HCT116 (cell line): Measurements from ENCODE around the gene MBOAT1. TPM values are rescaled to one million over a fixed set of nuclear protein-coding genes. Genes with fewer than 3 reads are reported as not detected.

Source experiments
- ATAC-seq: fragments of 200-7000 bp; cut with Tn5 transposase; 2 replicates; pipeline ENCODE4 v1.9.1; 2020; ENCODE audit warnings: mild to moderate bottlenecking, moderate library complexity
- BruUV-seq: library from RNA; stranded (reverse); fragments of 400-500 nt; replicated peaks from 2 replicates; lab custom pipeline; 2021; lab: Mats Ljungman, UMichigan
- CTCF ChIA-PET: fragments of 300-600 bp; sonication (Branson Sonifier 250); formaldehyde crosslinking; loops from one replicate; lab custom pipeline; 2021; ENCODE audit warnings: antibody characterized with exemption; lab: Charles Lee
- POLR2A ChIA-PET: fragments of 300-600, 350-600 bp; sonication (Branson Sonifier 250); formaldehyde crosslinking; loops from one replicate; lab custom pipeline; 2021; ENCODE audit warnings: antibody characterized with exemption; lab: Charles Lee
- RAD21 ChIA-PET, 2 experiments: fragments of 300-600 bp; sonication (Branson Sonifier 250); formaldehyde crosslinking; loops; one replicate each; lab custom pipeline; 2023; ENCODE audit warnings: low total read pairs in 2 of 2; ENCODE audit not compliant: uncharacterized antibody in 2 of 2, unreplicated experiment in 2 of 2, low non-redundant PET in 1 of 2; lab: Charles Lee
- DNase-seq: peaks from one replicate; pipeline ENCODE4 v3.0.0-alpha.2; 2010; ENCODE audit warnings: low read depth, low spot score
- H2AFZ ChIP-seq: fragments of 200-600 bp; shearing (Covaris generic), sonication (generic); 2 replicates; pipeline ENCODE4 v1.6.1; 2017; ENCODE audit warnings: low read depth, mixed run types, mixed read lengths, antibody characterized with exemption, low read length; ENCODE audit not compliant: poor library complexity, severe bottlenecking
- H3K27ac ChIP-seq: 2 replicates; pipeline ENCODE4 v1.5.1; 2012; ENCODE audit warnings: low read depth, low read length
- H3K27me3 ChIP-seq: fragments of 200-600 bp; sonication (generic); 2 replicates; pipeline ENCODE4 v1.6.1; 2016; ENCODE audit warnings: mixed run types, low read length, mixed read lengths; ENCODE audit not compliant: insufficient read depth
- H3K36me3 ChIP-seq, 2 experiments: fragments of 200-500 bp in 1 of 2; fragments of 200-600 bp in 1 of 2; sonication (Bioruptor generic) in 1 of 2; sonication (generic) in 1 of 2; 2 replicates each; pipeline versions ENCODE4 v1.5.1 to v1.6.1; 2014 to 2016; ENCODE audit warnings: low read length in 2 of 2, inconsistent platforms in 1 of 2, mixed read lengths in 1 of 2, mixed run types in 1 of 2; ENCODE audit not compliant: insufficient read depth in 2 of 2, control insufficient read depth in 1 of 2
- H3K4me1 ChIP-seq, 2 experiments: fragments of 200-600 bp in 1 of 2; sonication (generic) in 1 of 2; 2 replicates each; pipeline versions ENCODE4 v1.5.1 to v1.6.1; 2012 to 2017; ENCODE audit warnings: low read length in 2 of 2, inconsistent platforms in 1 of 2, mild to moderate bottlenecking in 1 of 2, mixed read lengths in 1 of 2, mixed run types in 1 of 2, moderate library complexity in 1 of 2; ENCODE audit not compliant: insufficient read depth in 2 of 2, control insufficient read depth in 1 of 2
- H3K4me2 ChIP-seq: fragments of 200-600 bp; sonication (generic); 2 replicates; pipeline ENCODE4 v1.6.1; 2017; ENCODE audit warnings: mixed run types, low read length, mixed read lengths
- H3K4me3 ChIP-seq, 2 experiments: fragments of 200-600 bp in 1 of 2; sonication (generic) in 1 of 2; replicated peaks in 1 of 2; 2 replicates each; pipeline ENCODE4 v1.5.1; 2011 to 2016; ENCODE audit warnings: low read length in 2 of 2, control low read depth in 1 of 2, low read depth in 1 of 2, mild to moderate bottlenecking in 1 of 2, mixed read lengths in 1 of 2, mixed run types in 1 of 2
- H3K79me2 ChIP-seq: fragments of 200-600 bp; sonication (generic); 2 replicates; pipeline ENCODE4 v1.6.1; 2017; ENCODE audit warnings: mild to moderate bottlenecking, mixed run types, low read length, moderate library complexity, mixed read lengths; ENCODE audit not compliant: insufficient read depth
- H3K9ac ChIP-seq: fragments of 200-600 bp; sonication (generic); 2 replicates; pipeline ENCODE4 v1.6.1; 2016; ENCODE audit warnings: low read length, mixed read lengths
- H3K9me2 ChIP-seq: fragments of 200-600 bp; sonication (generic), shearing (Covaris generic); 2 replicates; pipeline ENCODE4 v1.6.1; 2017; ENCODE audit warnings: mixed run types, mild to moderate bottlenecking, moderate library complexity; ENCODE audit not compliant: insufficient read depth
- H3K9me3 ChIP-seq, 2 experiments: fragments of 200-500 bp in 1 of 2; fragments of 200-600 bp in 1 of 2; sonication (Bioruptor generic) in 1 of 2; sonication (generic) in 1 of 2; 2 replicates each; pipeline ENCODE4 v1.6.1; 2014 to 2017; ENCODE audit warnings: low read length in 2 of 2, mixed read lengths in 2 of 2, inconsistent platforms in 1 of 2, low read depth in 1 of 2, mild to moderate bottlenecking in 1 of 2, mixed run types in 1 of 2, moderate library complexity in 1 of 2; ENCODE audit not compliant: control insufficient read depth in 1 of 2, insufficient read depth in 1 of 2
- H4K20me1 ChIP-seq: fragments of 200-600 bp; sonication (generic), shearing (Covaris generic); 2 replicates; pipeline ENCODE4 v1.6.1; 2017; ENCODE audit warnings: mixed run types, mild to moderate bottlenecking, moderate library complexity; ENCODE audit not compliant: insufficient read depth
- ELF1 ChIP-seq: IDR thresholded peaks from 2 replicates; pipeline ENCODE4 v1.6.1; 2012; ENCODE audit warnings: low read depth, borderline replicate concordance
- EZH2 ChIP-seq: fragments of 200-600 bp; sonication (generic); IDR thresholded peaks from 2 replicates; pipeline ENCODE4 v1.6.1; 2017; ENCODE audit warnings: antibody characterized with exemption, mixed run types
- EZH2phosphoT487 ChIP-seq: fragments of 200-600 bp; IDR thresholded peaks from 2 replicates; pipeline ENCODE4 v1.6.1; 2018; ENCODE audit warnings: antibody characterized with exemption, borderline replicate concordance
- JUND ChIP-seq: IDR thresholded peaks from 2 replicates; pipeline ENCODE4 v1.6.1; 2012
- MAX ChIP-seq: IDR thresholded peaks from 2 replicates; pipeline ENCODE4 v1.6.1; 2012
- POLR2A ChIP-seq: IDR thresholded peaks from 2 replicates; pipeline ENCODE4 v1.7.0; 2011; ENCODE audit warnings: borderline replicate concordance; ENCODE audit not compliant: insufficient read depth, insufficient read length; ENCODE audit errors: extremely low read depth
- POLR2AphosphoS5 ChIP-seq: IDR thresholded peaks from 2 replicates; pipeline ENCODE4 v1.6.1; 2011; ENCODE audit warnings: mild to moderate bottlenecking, low read depth, low read length, moderate library complexity
- REST ChIP-seq: IDR thresholded peaks from 2 replicates; pipeline ENCODE4 v1.6.1; 2012; ENCODE audit warnings: low read depth
- SRF ChIP-seq: IDR thresholded peaks from 2 replicates; pipeline ENCODE4 v1.6.1; 2012; ENCODE audit warnings: low read depth
- ZBTB33 ChIP-seq: IDR thresholded peaks from 2 replicates; pipeline ENCODE4 v1.6.1; 2011; ENCODE audit warnings: mild to moderate bottlenecking, low read length, moderate library complexity; ENCODE audit not compliant: insufficient replicate concordance; ENCODE audit errors: extremely low read depth
- ZFX ChIP-seq: fragments of 450-650 bp; IDR thresholded peaks from 2 replicates; pipeline ENCODE4 v1.6.1; 2017
- ZNF274 ChIP-seq: fragments of 200-500 bp; sonication (Bioruptor generic); IDR thresholded peaks from 2 replicates; pipeline ENCODE4 v1.6.1; 2014; ENCODE audit warnings: mild to moderate bottlenecking, low read depth, low read length, inconsistent platforms
- intact Hi-C: fragments of 100-400 bp; cut with micrococcal nuclease; formaldehyde crosslinking; loops from 2 replicates; pipeline ENCODE4 v1.10.0; 2022
- total RNA-seq: library from RNA; stranded (reverse); gene quantifications from one replicate; pipeline ENCODE4 v1.2.1, GENCODE V29; 2021; ENCODE audit not compliant: unreplicated experiment

MBOAT1 gene
- total RNA-seq, 1 experiment from 2014 or later, result 11.7 TPM

- Histone ChIP-seq H2AFZ (peak overlapping the region; percentile 22), H3K27me3 (no peaks in the 10 kb centered on the region), H3K79me2 (no peaks in the 10 kb centered on the region), H3K9me2 (no peaks in the 10 kb centered on the region), H3K9me3 (no peaks in the 10 kb centered on the region)
- intact Hi-C loops, result no loop called here
- ChIA-PET POLR2A (no interaction called here), RAD21 (no interaction called here)
- BruUV-seq, result no TSS peak
- no peak for ATAC-seq
- TF ChIP-seq EZH2phosphoT487 (no peak), EZH2 (no peak), JUND (no peak), ZFX (no peak), MAX (no peak), ELF1 (no peak), POLR2AphosphoS5 (no peak), POLR2A (no peak), SRF (no peak), REST (no peak), ZNF274 (no peak), ZBTB33 (no peak)
- TF ChIP-seq, all 23 proteins: peak for 0
- Histone ChIP-seq H3K4me1 (peaks cover 0 to 14% of the 10 kb centered on the region in 2 experiments; a peak in 2 of 4 replicates), H3K36me3 (no peaks in the 10 kb centered on the region), H4K20me1 (no peaks in the 10 kb centered on the region), H3K4me2 (no peak overlapping the region), H3K9ac (no peak overlapping the region), H3K27ac (no peak overlapping the region), H3K4me3 (no peak overlapping the region)
- CTCF ChIA-PET, result no interaction called here
- no peak for DNase-seq
Measured at GRCh38 chr6:20251525-20251924, 39.3 kb upstream of the MBOAT1 start.
